ENCODE data around the gene CCDC34. TPM values are rescaled to one million over a fixed set of nuclear protein-coding genes. Genes with fewer than 3 reads are reported as not detected.

The CCDC34 gene
- polyA plus RNA-seq, 1 donor: 29.4 TPM

GRCh38 chr11:27384227-27384626, 21.2 kb upstream of the CCDC34 start:
- Histone ChIP-seq H3K36me3 (ENCODE audit: control insufficient read depth, insufficient read depth, low read length) (peaks cover 30% of the 10 kb centered on the region), H3K9me3 (ENCODE audit: control insufficient read depth, low read depth, low read length) (no peaks in the 10 kb centered on the region), H3K4me1 (ENCODE audit: control insufficient read depth, insufficient read depth, low read length) (peaks cover 3% of the 10 kb centered on the region), H3K27me3 (ENCODE audit: control insufficient read depth, insufficient read depth, low read length) (no peaks in the 10 kb centered on the region), H3K4me3 (ENCODE audit: low read length) (no peak overlapping the region), H3K27ac (ENCODE audit: low read length) (no peak overlapping the region)
- no peak for DNase-seq

GRCh38 chr11:27383645-27384044, 20.6 kb upstream of the CCDC34 start:
- Histone ChIP-seq H3K36me3 (ENCODE audit: control insufficient read depth, insufficient read depth, low read length) (peaks cover 34% of the 10 kb centered on the region), H3K27ac (ENCODE audit: low read length) (no peak overlapping the region), H3K4me3 (ENCODE audit: low read length) (no peak overlapping the region), H3K4me1 (ENCODE audit: control insufficient read depth, insufficient read depth, low read length) (peaks cover 3% of the 10 kb centered on the region), H3K9me3 (ENCODE audit: control insufficient read depth, low read depth, low read length) (no peaks in the 10 kb centered on the region), H3K27me3 (ENCODE audit: control insufficient read depth, insufficient read depth, low read length) (no peaks in the 10 kb centered on the region)
- no peak for DNase-seq
- no CpG with 5 or more reads among the region's 1 CpG for WGBS (ENCODE audit: insufficient coverage, low lambda C conversion rate)

GRCh38 chr11:27381238-27381666, 18.2 kb upstream of the CCDC34 start:
- no peak for DNase-seq
- H3K4me1 ChIP-seq (ENCODE audit: control insufficient read depth, insufficient read depth, low read length): peaks cover 3% of the 10 kb centered on the region
- H3K36me3 ChIP-seq (ENCODE audit: control insufficient read depth, insufficient read depth, low read length): peaks cover 37% of the 10 kb centered on the region
- H3K27me3 ChIP-seq (ENCODE audit: control insufficient read depth, insufficient read depth, low read length): no peaks in the 10 kb centered on the region
- H3K9me3 ChIP-seq (ENCODE audit: control insufficient read depth, low read depth, low read length): no peaks in the 10 kb centered on the region
- 80% methylated on average over 2 of the region's 5 CpGs for WGBS (ENCODE audit: insufficient coverage, low lambda C conversion rate)
- no peak overlapping the region for H3K4me3 ChIP-seq (ENCODE audit: low read length)
- H3K27ac ChIP-seq (ENCODE audit: low read length): no peak overlapping the region

- no peak for DNase-seq
- WGBS (ENCODE audit: insufficient coverage, low lambda C conversion rate): 100% methylated on average over 1 of the region's 2 CpGs
- Histone ChIP-seq H3K9me3 (ENCODE audit: control insufficient read depth, low read depth, low read length) (no peaks in the 10 kb centered on the region), H3K4me3 (ENCODE audit: low read length) (no peak overlapping the region), H3K36me3 (ENCODE audit: control insufficient read depth, insufficient read depth, low read length) (peaks cover 37% of the 10 kb centered on the region), H3K27me3 (ENCODE audit: control insufficient read depth, insufficient read depth, low read length) (no peaks in the 10 kb centered on the region), H3K27ac (ENCODE audit: low read length) (no peak overlapping the region), H3K4me1 (ENCODE audit: control insufficient read depth, insufficient read depth, low read length) (peaks cover 3% of the 10 kb centered on the region)
Observed at GRCh38 chr11:27380771-27381170, 17.8 kb upstream of the CCDC34 start.

- Histone ChIP-seq H3K27ac (ENCODE audit: low read length) (no peak overlapping the region), H3K4me1 (ENCODE audit: control insufficient read depth, insufficient read depth, low read length) (peaks cover 3% of the 10 kb centered on the region), H3K9me3 (ENCODE audit: control insufficient read depth, low read depth, low read length) (no peaks in the 10 kb centered on the region), H3K27me3 (ENCODE audit: control insufficient read depth, insufficient read depth, low read length) (no peaks in the 10 kb centered on the region), H3K4me3 (ENCODE audit: low read length) (no peak overlapping the region), H3K36me3 (ENCODE audit: control insufficient read depth, insufficient read depth, low read length) (peaks cover 37% of the 10 kb centered on the region)
- 100% methylated on average over 1 of the region's 3 CpGs for WGBS (ENCODE audit: insufficient coverage, low lambda C conversion rate)
- no peak for DNase-seq
Observed at GRCh38 chr11:27379449-27379848, 16.4 kb upstream of the CCDC34 start.

GRCh38 chr11:27375370-27375769, 12.4 kb upstream of the CCDC34 start:
- no CpG with 5 or more reads among the region's 2 CpGs for WGBS (ENCODE audit: insufficient coverage, low lambda C conversion rate)
- Histone ChIP-seq H3K9me3 (ENCODE audit: control insufficient read depth, low read depth, low read length) (no peaks in the 10 kb centered on the region), H3K4me3 (ENCODE audit: low read length) (no peak overlapping the region), H3K27ac (ENCODE audit: low read length) (no peak overlapping the region), H3K36me3 (ENCODE audit: control insufficient read depth, insufficient read depth, low read length) (peaks cover 33% of the 10 kb centered on the region), H3K27me3 (ENCODE audit: control insufficient read depth, insufficient read depth, low read length) (no peaks in the 10 kb centered on the region), H3K4me1 (ENCODE audit: control insufficient read depth, insufficient read depth, low read length) (peaks cover 15% of the 10 kb centered on the region)
- DNase-seq: no peak

- 19% methylated on average over 3 of the region's 6 CpGs for WGBS (ENCODE audit: insufficient coverage, low lambda C conversion rate)
Observed at GRCh38 chr11:27373856-27374602, 11.0 kb upstream of the CCDC34 start.

GRCh38 chr11:27373392-27373791, 10.4 kb upstream of the CCDC34 start:
- H3K27ac ChIP-seq (ENCODE audit: low read length): peak overlapping the region; percentile 45
- H3K4me3 ChIP-seq (ENCODE audit: low read length): no peak overlapping the region
- no peaks in the 10 kb centered on the region for H3K27me3 ChIP-seq (ENCODE audit: control insufficient read depth, insufficient read depth, low read length)
- 80% methylated on average over 2 of the region's 3 CpGs for WGBS (ENCODE audit: insufficient coverage, low lambda C conversion rate)
- peaks cover 26% of the 10 kb centered on the region for H3K36me3 ChIP-seq (ENCODE audit: control insufficient read depth, insufficient read depth, low read length)
- peaks cover 15% of the 10 kb centered on the region for H3K4me1 ChIP-seq (ENCODE audit: control insufficient read depth, insufficient read depth, low read length)
- no peak for DNase-seq
- no peaks in the 10 kb centered on the region for H3K9me3 ChIP-seq (ENCODE audit: control insufficient read depth, low read depth, low read length)

More at GRCh38 chr11:27373856-27374602, 11.0 kb upstream of the CCDC34 start:
- no peak overlapping the region for H3K4me3 ChIP-seq (ENCODE audit: low read length)
- H3K27me3 ChIP-seq (ENCODE audit: control insufficient read depth, insufficient read depth, low read length): no peaks in the 10 kb centered on the region
- no peaks in the 10 kb centered on the region for H3K9me3 ChIP-seq (ENCODE audit: control insufficient read depth, low read depth, low read length)
- peaks cover 15% of the 10 kb centered on the region for H3K4me1 ChIP-seq (ENCODE audit: control insufficient read depth, insufficient read depth, low read length)
- peak in 1 of 2 donors; percentile 56 for DNase-seq
- peaks cover 24% of the 10 kb centered on the region for H3K36me3 ChIP-seq (ENCODE audit: control insufficient read depth, insufficient read depth, low read length)
- H3K27ac ChIP-seq (ENCODE audit: low read length): peak overlapping the region; percentile 45

- no peak overlapping the region for H3K27ac ChIP-seq (ENCODE audit: low read length)
- no peak overlapping the region for H3K4me3 ChIP-seq (ENCODE audit: low read length)
- H3K27me3 ChIP-seq (ENCODE audit: control insufficient read depth, insufficient read depth, low read length): no peaks in the 10 kb centered on the region
- H3K36me3 ChIP-seq (ENCODE audit: control insufficient read depth, insufficient read depth, low read length): peaks cover 35% of the 10 kb centered on the region
- no peak for DNase-seq
- H3K4me1 ChIP-seq (ENCODE audit: control insufficient read depth, insufficient read depth, low read length): peaks cover 15% of the 10 kb centered on the region
- 0% methylated on average over 1 of the region's 2 CpGs for WGBS (ENCODE audit: insufficient coverage, low lambda C conversion rate)
- H3K9me3 ChIP-seq (ENCODE audit: control insufficient read depth, low read depth, low read length): no peaks in the 10 kb centered on the region
Observed at GRCh38 chr11:27372164-27372563, 9.1 kb upstream of the CCDC34 start.

GRCh38 chr11:27371489-27371888, 8.5 kb upstream of the CCDC34 start:
- no peak for DNase-seq
- H3K4me1 ChIP-seq (ENCODE audit: control insufficient read depth, insufficient read depth, low read length): peaks cover 15% of the 10 kb centered on the region

GRCh38 chr11:27370374-27370773, 7.4 kb upstream of the CCDC34 start:
- no peak for DNase-seq
- H3K27ac ChIP-seq (ENCODE audit: low read length): no peak overlapping the region

More at GRCh38 chr11:27371489-27371888, 8.5 kb upstream of the CCDC34 start:
- no peaks in the 10 kb centered on the region for H3K9me3 ChIP-seq (ENCODE audit: control insufficient read depth, low read depth, low read length)
- H3K27ac ChIP-seq (ENCODE audit: low read length): no peak overlapping the region
- H3K27me3 ChIP-seq (ENCODE audit: control insufficient read depth, insufficient read depth, low read length): no peaks in the 10 kb centered on the region
- no peak overlapping the region for H3K4me3 ChIP-seq (ENCODE audit: low read length)
- H3K36me3 ChIP-seq (ENCODE audit: control insufficient read depth, insufficient read depth, low read length): peaks cover 32% of the 10 kb centered on the region

More at GRCh38 chr11:27370374-27370773, 7.4 kb upstream of the CCDC34 start:
- no CpG with 5 or more reads among the region's 2 CpGs for WGBS (ENCODE audit: insufficient coverage, low lambda C conversion rate)
- Histone ChIP-seq H3K4me3 (ENCODE audit: low read length) (no peak overlapping the region), H3K9me3 (ENCODE audit: control insufficient read depth, low read depth, low read length) (no peaks in the 10 kb centered on the region), H3K4me1 (ENCODE audit: control insufficient read depth, insufficient read depth, low read length) (peaks cover 15% of the 10 kb centered on the region), H3K36me3 (ENCODE audit: control insufficient read depth, insufficient read depth, low read length) (peaks cover 30% of the 10 kb centered on the region), H3K27me3 (ENCODE audit: control insufficient read depth, insufficient read depth, low read length) (no peaks in the 10 kb centered on the region)

All from large intestine (tissue), 3 donors.